A673 (cell line): ENCODE data around the gene RAB21.

Experiments used
- CTCF ChIP-seq: fragments of 300-800, 200-600 bp; sonication (generic); conservative IDR thresholded peaks from 2 replicates; pipeline ENCODE4 v1.5.1; 2017; ENCODE audit warnings: low read depth, mild to moderate bottlenecking, antibody characterized with exemption, low read length, moderate library complexity, mixed read lengths
- EZH2 ChIP-seq: fragments of 200-600 bp; sonication (generic); IDR thresholded peaks from 2 replicates; pipeline ENCODE4 v1.6.1; 2017; ENCODE audit warnings: borderline replicate concordance, low read depth, mild to moderate bottlenecking, mixed read lengths, antibody characterized with exemption, low read length; ENCODE audit not compliant: poor library complexity, severe bottlenecking

GRCh38 chr12:71730936-71731335 is 23.7 kb upstream of the RAB21 start:
- TF ChIP-seq EZH2, result no peak
- TF ChIP-seq CTCF, result no peak
